KG1 (cell line): ENCODE results near the gene TTC12.

Source experiments
- DNase-seq: peaks from one replicate; lab custom pipeline; 2025; lab: John Stamatoyannopoulos, UW

The TTC12 gene

DNA sequence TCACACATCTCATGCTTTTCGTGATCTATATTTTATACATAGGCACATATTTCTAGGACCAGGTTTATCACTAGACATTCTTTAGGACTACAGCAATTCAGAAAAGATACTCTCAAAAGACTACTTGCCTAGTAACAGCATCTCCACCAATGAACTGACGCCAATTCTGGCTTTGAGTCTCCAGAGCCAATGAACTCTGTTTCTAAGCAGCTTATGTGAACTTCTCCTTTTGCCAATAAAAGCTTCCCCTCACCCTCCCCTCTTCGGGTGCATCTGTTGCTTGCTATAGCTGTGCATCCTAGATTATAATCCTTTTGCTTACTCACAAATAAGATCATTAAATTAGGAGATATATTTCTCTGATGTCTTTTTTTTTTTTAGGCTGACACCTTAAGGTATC, 61.8 kb downstream of the TTC12 start:
- DNase-seq: no peak

DNA sequence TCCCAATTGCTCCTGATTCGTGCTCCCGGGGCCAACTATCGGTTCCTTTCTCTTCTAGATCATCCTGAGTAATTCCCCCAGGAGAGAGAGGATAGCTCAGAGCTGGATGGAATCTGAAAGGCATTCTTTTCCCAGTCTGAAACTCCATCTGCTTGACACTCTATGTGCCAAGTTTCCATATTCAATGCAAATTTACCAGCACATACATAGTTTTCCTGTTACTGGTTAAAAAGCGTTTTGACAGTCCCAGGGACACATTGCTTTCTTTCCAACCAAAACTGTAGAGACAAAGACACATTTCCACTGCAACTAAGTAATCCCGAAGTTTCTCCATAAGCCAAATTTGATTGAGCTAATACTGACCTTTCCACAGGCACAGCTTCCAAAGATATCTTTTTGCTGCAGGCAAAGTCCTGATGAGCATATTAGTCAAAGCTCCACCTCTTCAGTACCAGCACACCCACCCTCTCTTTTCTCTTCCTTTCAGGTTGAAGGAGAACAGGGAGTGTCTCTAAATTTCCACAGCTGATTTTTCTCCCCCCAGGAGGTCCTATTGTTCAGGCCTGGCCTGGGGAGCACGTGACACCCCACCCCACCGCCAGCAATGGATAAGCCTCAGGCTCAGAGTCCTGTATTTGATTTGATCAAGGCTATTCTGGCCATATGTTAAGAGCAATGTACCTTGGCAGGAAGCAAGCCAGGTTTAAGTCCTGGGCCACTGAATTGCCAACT, 63.5 kb downstream of the TTC12 start:
- DNase-seq: no peak

DNA sequence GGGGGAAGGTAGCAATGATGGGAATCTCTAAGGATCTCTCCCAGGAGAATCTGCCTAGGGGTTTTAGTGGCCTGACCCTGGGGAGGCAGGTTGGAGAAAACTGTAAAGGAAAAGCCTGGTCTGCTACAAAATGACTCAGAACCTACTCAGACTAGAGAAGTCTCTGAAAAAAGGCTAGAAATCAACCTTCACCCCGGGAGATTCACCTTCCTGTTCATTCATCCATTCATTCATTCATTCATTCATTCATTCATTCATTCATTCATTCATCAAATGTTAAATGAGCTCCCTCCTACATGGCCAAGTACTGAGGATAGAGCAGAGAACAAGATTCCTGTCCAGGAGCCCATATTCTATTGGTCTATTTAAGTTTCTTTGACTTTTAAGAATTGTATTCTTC, 64.3 kb downstream of the TTC12 start:
- no peak for DNase-seq

DNA sequence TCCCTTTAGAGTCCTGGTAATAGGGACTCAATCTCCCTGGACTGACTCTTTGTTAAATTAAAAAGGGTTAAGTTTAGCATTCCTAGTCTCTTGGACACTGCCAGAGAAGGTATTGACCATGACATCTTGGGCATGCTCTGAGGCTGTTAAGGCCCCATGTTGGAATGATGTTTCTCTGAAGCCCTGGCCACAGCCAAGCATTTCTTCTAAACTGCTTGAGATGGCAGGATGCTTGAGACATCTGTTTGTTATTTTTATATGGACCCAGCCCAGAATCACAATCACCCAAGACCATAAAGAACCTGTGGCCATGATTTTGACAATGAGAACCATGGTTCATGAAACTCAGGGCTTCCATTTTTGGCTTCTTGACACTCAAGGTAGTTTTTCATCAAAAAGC, 67.7 kb downstream of the TTC12 start:
- no peak for DNase-seq

DNA sequence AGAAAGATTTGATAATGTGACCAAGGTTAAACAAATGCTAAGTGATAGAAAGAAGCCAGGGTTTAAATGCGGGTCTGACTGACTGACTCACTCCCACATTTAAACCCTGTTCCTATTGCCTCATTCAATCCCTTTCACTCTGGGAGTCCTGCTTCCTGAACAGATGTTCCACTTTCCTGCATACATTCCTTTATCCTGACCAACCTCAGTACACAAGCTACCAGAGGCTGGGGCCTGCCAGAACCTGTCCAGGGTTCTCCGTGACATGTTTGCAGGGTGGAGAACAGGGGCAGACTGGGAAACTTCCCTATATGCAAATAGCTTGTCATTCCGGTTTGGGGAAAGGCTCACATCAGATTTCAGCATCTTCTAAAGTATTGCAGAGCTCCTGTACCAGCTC, 70.2 kb downstream of the TTC12 start:
- DNase-seq: no peak

DNA sequence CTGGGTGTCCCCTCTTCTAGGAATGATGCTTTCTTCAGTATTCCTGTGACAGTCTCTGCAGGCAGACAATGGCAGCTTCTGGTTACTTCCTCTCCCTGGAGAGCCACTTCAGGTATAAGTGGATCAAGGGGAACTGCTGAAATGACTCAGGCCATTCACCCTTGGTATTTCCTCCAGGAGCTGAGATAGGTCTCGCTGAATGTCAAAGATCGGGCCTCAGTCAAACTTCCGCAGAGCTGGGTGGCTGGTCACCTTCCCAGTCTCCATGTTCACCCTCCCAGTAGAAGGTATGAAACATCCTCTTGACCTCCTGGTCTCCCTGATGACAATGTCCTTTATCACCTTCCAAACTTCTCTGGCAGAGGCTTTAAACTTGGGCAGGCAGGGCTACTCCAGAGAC, 71.4 kb downstream of the TTC12 start:
- no peak for DNase-seq

DNA sequence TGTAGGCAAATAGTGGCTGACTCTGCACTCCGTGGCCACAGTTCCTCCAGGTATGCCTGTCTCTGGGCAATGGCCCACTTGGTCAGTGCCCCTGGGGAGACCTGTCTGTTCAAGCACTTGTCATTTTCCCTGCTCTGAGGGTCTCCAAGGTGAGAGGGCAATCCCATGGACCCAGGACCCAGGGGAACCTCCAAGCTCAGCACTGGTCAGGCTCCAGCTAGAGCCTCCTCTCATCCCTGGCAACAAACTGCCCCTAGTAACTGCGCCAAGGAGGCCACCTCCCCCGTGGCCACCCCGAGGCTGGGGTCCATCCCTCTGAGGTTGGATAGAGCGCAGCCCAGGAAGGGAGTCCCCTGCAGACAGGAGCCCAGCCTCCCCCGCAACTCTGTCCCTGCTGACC, 72.5 kb downstream of the TTC12 start:
- no peak for DNase-seq

DNA sequence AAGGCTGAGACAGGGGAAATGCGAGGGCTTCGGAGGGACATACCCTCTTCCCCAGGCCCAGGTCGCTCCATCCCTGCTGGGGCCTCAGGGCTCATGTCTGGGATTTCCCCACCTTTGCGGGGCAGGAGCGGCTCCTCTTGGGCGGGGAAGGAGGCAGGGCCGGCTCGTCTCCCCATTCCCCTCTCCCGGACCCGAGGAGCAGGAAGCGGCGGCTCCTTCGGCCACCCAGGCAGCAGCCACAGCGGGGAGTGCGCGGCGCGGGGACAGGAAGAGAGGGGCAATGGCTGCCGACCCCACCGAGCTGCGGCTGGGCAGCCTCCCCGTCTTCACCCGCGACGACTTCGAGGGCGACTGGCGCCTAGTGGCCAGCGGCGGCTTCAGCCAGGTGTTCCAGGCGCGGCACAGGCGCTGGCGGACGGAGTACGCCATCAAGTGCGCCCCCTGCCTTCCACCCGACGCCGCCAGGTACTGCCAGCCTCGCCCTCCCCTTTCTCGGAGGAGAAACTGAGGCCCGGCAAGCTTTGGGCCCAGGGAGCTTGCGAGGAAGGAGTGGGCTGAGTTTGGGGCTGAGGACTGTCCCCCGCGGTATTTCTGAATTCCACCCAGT, 73.3 kb downstream of the TTC12 start, which contains the start of gene ANKK1:
ANKK1 (plus strand) TSS at position 175 of the 607 bp plus-strand sequence; CDS start at position 281, 106 bp downstream.
- DNase-seq: no peak

DNA sequence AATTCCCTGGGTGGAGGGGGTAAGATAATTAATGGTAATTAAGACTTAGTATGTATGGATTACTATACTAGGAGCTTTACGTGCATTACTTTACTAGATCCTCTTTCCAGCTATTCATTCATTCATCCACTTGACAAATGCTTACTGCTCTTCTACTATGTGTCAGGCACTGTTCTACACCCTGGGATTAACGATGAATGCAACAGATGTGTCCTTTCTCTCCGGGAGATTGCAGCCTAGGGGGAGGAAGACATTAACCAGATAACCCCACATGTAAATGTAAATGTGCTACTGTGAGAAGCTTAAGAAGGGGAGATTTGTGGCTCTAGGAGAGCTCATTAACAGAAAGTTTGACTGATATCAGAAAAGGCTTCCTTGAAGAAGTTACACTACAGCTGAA, 74.9 kb downstream of the TTC12 start:
- no peak for DNase-seq

DNA sequence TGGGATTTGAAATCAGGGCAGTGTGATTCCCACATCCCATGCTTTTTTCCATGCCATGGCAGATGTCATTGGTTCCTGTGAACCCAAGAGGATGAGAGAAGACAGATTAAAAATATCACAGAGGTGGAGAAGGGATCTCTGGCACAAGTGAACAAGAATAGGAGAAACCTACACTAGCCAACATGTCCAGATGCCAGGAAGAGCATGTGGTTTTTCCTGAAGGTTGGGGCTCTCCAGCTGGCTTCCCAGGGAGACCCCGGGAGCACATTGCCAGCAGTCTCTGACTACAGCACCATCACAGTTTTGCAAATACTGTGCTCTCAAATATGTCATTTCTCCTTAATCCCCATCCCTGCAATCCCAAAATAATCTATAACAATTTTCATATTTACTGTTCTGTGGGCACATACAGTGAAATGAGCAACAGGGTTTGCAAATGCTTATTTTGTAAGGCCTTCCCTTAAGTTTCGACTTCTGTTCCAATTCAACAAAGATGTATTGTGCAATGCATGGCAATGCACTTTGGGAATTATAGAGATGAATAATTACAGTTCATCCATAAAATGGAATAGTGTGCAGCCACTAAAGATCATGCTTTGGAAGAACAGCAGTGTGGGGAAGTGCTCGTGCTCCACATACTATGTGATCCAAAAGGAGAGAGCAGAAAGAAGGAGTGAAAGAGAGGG, 78.0 kb downstream of the TTC12 start:
- no peak for DNase-seq

DNA sequence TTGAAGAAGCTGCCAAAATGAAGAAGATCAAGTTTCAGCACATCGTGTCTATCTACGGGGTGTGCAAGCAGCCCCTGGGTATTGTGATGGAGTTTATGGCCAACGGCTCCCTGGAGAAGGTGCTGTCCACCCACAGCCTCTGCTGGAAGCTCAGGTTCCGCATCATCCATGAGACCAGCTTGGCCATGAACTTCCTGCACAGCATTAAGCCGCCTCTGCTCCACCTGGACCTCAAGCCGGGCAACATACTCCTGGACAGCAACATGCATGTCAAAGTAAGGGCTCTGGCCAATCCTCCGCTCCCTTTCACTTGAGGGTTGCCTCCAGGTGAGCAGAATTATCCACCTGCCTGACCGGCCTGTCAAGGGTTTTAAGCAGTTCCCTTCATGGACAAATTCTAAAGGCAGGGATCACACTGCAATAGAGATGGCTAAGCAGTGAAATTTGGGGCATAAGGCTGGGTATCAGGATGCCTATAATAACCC, 79.2 kb downstream of the TTC12 start:
- DNase-seq: no peak

DNA sequence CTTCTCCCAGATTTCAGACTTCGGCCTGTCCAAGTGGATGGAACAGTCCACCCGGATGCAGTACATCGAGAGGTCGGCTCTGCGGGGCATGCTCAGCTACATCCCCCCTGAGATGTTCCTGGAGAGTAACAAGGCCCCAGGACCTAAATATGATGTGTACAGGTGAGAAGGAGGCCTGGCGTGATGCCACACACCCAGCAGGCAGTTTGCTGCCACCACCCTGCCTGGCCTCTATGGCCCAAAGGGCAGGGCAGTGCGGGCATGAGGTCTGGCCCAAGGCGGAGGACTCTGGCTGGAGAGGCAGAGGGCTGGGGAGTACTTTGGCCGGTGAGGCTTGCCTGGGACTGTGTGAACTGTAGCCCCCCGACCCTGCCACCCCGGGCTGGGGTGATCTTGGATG, 80.5 kb downstream of the TTC12 start:
- DNase-seq: no peak

DNA sequence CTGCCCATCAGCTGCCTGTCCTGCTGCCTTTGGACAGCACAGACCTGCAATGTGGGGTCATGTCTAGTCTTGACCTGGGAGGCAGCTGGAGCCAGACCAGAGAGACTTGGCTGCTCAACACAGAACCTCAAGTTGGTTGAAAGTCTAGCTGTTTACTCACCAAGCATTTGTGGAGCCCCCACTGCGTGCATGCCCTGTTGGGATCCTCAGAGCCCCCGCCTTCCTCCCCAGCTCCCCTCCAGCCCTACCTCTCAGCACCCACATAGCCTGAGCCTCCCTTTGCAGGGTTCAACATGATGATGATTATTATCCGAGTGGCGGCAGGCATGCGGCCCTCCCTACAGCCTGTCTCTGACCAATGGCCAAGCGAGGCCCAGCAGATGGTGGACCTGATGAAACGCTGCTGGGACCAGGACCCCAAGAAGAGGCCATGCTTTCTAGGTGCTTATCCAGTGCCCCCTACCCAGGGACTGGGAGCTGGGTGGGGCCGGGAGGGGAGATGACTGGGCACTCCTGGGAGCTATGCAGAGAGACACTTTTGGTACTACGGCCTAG, 81.5 kb downstream of the TTC12 start:
- DNase-seq: no peak

DNA sequence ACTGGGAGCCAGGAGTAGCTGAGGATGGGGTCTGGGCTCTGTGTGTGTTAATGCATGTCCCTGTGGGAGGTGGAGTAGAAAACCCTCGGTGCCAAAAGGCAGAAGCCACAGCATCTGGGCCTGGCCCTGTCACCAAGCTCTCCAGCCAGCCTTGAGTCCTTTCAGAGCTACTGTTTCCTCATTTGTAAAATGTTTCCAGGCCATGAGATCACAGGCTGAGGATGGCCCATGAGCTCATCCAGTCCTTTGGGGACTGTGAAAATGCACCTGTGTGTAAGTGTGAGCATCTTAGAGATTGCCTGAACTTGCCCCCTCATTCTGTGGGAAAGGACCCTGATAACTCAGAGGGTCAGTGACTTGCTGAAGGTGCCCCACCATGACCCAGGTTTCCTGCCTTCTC, 82.3 kb downstream of the TTC12 start:
- no peak for DNase-seq

DNA sequence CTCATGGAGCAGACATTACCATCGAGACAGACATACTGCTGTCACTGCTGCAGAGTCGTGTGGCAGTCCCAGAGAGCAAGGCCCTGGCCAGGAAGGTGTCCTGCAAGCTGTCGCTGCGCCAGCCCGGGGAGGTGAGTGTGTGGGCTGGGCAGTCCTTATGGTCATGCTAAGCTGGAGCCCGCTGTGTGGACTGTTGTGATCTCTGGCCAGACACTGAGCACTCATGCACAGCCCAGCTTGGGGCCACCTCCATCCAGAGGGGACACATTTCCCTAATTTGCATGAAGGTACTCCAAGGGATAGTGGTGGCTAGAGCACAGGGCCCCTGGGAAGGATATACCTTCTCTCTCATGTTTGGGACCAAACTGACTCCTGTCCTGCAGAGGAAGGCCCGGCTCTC, 82.8 kb downstream of the TTC12 start:
- DNase-seq: no peak

DNA sequence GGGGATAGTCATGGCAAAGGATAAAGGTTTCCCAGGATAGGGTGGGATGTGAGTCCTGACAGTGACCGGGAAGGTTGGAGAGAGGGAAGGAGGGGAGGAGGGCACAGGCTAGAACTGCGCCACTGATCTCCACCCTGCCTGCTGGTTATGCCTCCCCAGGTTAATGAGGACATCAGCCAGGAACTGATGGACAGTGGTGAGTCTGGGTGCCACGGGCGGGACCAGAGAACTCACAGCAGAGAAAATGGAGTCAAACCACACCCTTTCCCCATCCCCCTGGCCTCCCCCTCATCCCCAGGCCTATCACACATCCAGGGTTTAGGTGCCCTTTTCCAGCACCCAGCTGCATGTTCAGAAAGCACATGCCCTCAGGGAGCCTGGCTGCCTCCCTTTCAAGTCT, 83.4 kb downstream of the TTC12 start:
- DNase-seq: no peak

DNA sequence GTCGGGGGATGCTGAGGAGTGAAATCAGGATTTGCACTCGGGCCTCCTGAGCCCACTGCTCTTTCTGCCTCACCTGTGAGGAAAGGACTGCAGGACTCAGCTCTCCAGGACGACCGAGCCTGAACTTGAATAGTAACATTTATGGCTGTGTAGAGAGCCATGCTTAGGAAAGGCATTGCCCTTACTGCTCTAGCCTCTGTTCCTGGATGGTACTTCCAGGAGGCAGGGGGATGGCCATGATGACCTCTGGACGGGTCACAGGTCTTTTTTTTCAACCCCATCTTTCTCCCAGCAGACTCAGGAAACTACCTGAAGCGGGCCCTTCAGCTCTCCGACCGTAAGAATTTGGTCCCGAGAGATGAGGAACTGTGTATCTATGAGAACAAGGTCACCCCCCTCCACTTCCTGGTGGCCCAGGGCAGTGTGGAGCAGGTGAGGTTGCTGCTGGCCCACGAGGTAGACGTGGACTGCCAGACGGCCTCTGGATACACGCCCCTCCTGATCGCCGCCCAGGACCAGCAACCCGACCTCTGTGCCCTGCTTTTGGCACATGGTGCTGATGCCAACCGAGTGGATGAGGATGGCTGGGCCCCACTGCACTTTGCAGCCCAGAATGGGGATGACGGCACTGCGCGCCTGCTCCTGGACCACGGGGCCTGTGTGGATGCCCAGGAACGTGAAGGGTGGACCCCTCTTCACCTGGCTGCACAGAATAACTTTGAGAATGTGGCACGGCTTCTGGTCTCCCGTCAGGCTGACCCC, 84.5 kb downstream of the TTC12 start:
- DNase-seq: no peak

DNA sequence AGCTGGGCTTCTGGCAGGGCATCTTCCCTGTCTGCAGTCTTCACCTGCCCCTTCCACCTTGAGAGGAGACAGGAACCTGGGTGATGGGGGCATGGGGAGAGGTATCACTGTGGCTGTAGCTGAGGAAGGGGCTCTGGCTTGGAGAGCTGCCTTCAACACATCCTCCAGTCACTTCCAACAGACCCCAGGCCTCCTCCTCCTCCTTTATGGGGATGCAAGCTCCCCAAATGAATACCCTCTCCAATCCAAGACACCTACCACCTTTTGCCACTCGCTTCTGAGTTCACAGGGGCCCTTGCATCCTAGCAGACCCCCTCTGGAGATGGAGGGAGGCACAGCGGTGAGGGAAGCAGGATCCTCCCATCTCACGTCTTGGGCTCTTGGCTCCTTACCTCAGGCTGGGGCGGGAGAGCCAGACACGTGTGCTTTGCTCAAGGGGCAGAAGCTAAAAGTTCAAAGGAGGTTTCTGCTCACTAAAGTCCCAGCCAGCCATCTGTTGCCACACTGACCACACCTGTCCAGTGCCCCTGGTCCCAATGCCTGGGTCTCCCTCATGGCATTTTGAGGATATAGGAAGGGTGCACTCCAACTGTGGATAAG, 86.3 kb downstream of the TTC12 start:
- DNase-seq: no peak

DNA sequence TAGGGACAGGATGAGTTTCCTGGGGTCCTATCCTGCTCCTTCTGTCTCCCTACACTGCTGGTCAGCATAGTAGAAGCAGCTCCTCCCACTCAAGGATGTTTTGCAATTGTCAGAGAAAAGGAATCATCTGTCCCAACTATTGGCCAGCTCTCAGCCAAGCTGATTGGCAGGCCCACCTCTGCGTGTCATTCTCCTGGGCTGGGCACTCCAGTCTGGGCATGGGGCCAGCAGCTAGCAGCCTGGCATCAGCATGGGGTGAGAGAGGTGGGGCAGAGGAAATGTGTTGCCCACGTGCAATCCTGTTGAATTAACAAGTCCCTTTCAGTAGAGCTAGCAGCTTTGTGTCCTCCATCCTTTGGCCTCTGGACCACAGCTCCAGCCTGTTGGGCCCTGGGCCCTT, 87.3 kb downstream of the TTC12 start:
- no peak for DNase-seq

DNA sequence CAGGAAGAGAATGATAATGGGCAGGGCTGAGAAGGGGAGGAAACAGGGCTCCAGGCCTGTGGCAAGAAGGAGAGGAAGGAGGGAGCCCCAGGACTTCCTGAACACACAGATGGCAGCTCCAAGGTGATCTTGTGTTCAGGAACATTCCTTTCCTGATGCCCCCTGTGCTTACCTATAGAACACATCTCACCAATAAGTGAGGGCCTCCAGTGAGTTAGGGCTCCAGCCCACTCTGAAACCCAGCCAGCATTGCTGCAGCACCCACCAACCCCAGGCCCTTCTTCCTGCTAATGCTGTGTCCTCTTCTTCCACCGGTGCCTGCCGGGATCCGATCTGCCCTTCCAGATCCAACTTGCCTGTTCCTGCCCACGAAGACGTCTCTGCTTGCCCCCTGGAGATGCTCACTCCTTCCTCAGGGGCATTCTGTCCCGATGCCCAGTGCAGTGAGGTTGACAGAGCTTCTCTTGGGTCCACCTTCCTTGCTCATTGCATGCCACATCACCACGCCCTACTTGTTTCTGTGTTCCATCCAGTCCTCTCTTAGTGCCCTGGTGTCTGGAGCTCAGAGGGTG, 90.6 kb downstream of the TTC12 start:
- no peak for DNase-seq

DNA sequence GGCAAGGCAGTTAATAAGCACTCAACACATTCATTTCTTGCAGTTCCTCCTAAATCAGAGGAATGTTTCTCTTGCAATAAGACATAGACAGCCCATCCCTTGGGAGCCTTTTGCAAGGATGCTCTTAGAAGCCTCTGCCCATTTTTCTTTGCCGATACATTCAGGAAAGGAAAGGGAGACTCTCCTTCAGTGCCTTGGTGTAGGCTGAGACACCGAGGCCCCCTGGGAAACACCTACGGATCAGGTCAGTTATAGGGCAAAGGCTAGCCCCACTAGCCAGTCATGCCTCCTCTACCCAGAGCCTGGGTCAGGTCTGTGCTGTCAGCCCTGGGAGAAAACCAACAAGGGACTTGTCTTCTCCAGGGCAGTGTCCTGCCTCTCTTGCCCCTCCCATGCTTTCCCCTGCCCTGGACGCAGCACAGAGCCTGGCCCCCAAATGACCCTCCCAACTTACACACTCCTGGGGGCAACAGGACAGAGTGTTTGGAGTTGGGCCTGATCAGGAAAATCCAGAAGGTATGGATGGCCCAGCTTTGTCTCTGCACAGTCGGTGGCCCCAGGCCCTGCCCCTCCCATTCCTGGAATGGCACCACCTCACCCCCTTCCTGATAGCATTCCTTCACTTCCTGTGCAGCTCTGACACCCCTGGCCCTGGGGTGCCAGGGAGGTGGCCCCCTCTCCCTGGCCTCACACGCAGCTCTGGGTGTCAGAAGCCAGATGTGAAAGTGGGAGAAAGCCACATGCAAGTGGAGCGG, 91.5 kb downstream of the TTC12 start:
- no peak for DNase-seq
